SK-N-SH (cell line): ENCODE data around the gene PIF1.

ENCODE experiments used
- CTCF ChIP-seq: fragments of 200-600 bp; sonication (generic); IDR thresholded peaks from 2 replicates; pipeline ENCODE4 v1.6.1; 2017; ENCODE audit warnings: antibody characterized with exemption, mild to moderate bottlenecking, moderate library complexity
- EP300 ChIP-seq, 2 experiments: IDR thresholded peaks; 2 replicates each; pipeline versions ENCODE4 v1.4.0 to v1.6.1; 2012; ENCODE audit warnings: borderline replicate concordance in 1 of 2, low read depth in 1 of 2, low read length in 1 of 2
- EZH2phosphoT487 ChIP-seq: fragments of 200-600 bp; sonication (generic); IDR thresholded peaks from 2 replicates; pipeline ENCODE4 v1.6.1; 2017; ENCODE audit warnings: low read depth, mixed run types, mild to moderate bottlenecking, antibody characterized with exemption, moderate library complexity, borderline replicate concordance
- RAD21 ChIP-seq: IDR thresholded peaks from 2 replicates; pipeline ENCODE4 v1.6.1; 2012; ENCODE audit warnings: mild to moderate bottlenecking, low read length
- RFX5 ChIP-seq: IDR thresholded peaks from 2 replicates; pipeline ENCODE4 v1.6.1; 2012; ENCODE audit warnings: mild to moderate bottlenecking, improper control_type of control experiment, low read length
- RXRA ChIP-seq: IDR thresholded peaks from 2 replicates; pipeline ENCODE4 v1.4.0; 2012; ENCODE audit warnings: low read depth, mild to moderate bottlenecking, borderline replicate concordance
- SIN3A ChIP-seq: IDR thresholded peaks from 2 replicates; pipeline ENCODE4 v1.6.1; 2012; ENCODE audit warnings: low read depth, mild to moderate bottlenecking, low read length, moderate library complexity, borderline replicate concordance
- TAF1 ChIP-seq: IDR thresholded peaks from 2 replicates; pipeline ENCODE4 v1.6.1; 2012; ENCODE audit warnings: low read depth, mild to moderate bottlenecking, low read length, moderate library complexity, borderline replicate concordance
- USF1 ChIP-seq: IDR thresholded peaks from 2 replicates; pipeline ENCODE4 v1.4.0; 2012; ENCODE audit warnings: low read depth, borderline replicate concordance
- USF2 ChIP-seq: fragments of 150-350 bp; IDR thresholded peaks from 2 replicates; pipeline ENCODE4 v1.6.1; 2017; ENCODE audit warnings: antibody characterized with exemption, low read length, low read depth, borderline replicate concordance
- YY1 ChIP-seq: IDR thresholded peaks from 2 replicates; pipeline ENCODE4 v1.4.0; 2012; ENCODE audit warnings: low read depth, mild to moderate bottlenecking

- TF ChIP-seq EZH2phosphoT487 (no peak), CTCF (no peak), SIN3A (no peak), YY1 (no peak), RXRA (no peak), RFX5 (no peak), RAD21 (no peak), USF2 (no peak), EP300 (IDR thresholded peaks at IDR 0.05; ENCODE audit: borderline replicate concordance in 1 of 2, low read depth in 1 of 2, low read length in 1 of 2) (no peak), TAF1 (no peak), USF1 (no peak)
These were observed 38.6 kb upstream of the PIF1 start for GRCh38 chr15:64864068-64864467.
